ENCODE results near the gene PAAF1.

PAAF1 gene

DNA sequence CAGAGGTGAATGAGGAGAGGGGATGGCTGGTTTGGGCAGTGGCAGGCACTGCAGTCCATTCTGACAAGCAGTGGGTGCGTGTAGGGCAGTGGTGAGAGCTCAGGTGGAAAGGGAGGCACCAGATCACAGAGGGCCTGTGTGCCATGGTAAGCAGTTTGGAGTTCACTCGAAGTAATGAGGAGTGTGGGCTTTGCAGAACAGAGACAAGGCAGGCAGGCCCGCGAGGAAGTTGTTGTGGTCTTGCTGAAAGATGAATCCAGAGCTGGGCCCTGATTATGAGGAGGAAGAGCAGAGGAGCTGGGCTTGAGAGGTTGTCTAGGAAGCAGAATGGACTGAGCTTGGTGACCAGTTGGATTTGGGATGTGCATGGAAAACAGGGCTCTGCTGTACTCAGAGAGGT lies 72.4 kb downstream of the PAAF1 start:
- DNase-seq: no peak

DNA sequence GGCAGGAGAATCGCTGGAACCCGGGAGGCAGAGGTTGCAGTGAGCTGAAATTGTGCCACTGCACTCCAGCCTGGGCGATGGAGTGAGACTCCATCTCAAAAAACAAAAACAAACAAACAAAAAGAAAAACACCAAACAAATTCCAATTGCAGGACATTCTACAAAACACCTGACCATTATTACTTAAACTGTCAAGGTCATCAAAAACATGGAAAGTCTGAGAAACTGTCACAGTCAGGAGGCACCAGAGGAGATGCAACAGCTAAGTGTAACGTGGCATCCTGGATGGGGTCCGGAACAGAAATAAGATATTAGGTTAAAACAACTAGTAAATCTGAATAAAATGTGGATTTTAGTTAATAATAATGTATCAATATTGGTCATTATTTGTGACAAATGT lies 73.1 kb downstream of the PAAF1 start:
- no peak for DNase-seq

DNA sequence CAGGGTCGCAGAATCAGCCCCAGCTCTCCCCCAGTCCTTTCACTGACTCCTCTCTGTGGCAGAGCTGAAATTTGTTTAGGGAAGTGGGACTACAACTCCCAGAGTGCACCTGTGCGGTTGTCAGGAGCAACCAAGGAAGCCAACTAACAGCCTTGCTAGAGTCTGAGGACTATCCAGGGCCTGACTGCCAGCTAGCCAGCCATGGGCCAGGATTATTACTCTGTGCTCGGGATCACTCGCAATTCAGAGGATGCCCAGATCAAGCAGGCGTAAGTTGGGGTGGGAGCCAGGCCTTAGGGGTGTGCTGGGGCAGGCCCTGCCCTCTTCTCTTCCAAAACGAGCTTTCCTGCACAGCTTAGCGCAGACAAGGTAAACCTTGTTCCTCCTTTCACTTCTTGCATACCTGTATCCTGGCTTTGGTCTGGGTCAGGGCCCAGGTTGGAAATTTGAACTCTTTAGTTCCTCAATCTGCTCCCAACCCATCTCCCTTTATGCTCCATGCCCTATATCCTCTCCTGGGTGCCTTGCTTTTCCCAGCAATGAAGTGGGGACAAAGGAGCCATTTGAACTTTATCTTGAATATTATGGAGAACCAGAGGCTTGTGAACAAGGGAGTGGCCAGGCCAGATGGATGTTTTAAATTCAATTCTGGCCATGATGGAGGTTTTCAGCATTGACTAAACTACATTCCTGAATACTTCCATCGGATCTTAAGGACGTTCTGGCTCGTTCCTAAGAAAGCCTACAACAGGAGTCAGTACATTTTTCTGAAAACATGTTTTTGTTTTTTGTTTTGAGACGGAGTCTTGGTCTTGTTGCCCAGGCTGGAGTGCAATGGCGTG lies 74.3 kb downstream of the PAAF1 start, which contains the start of gene DNAJB13:
DNAJB13 (plus strand) TSS at position 158 of the 842 bp plus-strand sequence; CDS start at position 202, 44 bp downstream.
- DNase-seq: no peak

DNA sequence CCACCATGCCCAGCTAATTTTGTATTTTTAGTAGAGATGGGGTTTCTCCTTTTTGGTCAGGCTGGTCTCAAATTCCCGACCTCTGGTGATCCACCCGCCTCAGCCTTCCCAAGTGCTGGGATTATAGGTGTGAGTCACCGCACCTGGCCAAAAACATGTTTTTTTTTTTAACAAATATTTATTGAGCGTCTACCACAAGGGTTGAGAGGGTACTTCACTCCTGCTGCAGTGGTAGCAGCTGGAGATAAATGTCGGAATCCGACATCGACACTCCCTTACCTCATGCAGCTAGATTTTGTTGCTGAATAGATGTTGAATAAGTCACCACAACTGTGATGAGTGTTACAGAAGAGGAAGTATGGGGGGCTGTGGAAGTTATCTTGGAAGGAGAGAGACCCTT lies 75.0 kb downstream of the PAAF1 start:
- no peak for DNase-seq

DNA sequence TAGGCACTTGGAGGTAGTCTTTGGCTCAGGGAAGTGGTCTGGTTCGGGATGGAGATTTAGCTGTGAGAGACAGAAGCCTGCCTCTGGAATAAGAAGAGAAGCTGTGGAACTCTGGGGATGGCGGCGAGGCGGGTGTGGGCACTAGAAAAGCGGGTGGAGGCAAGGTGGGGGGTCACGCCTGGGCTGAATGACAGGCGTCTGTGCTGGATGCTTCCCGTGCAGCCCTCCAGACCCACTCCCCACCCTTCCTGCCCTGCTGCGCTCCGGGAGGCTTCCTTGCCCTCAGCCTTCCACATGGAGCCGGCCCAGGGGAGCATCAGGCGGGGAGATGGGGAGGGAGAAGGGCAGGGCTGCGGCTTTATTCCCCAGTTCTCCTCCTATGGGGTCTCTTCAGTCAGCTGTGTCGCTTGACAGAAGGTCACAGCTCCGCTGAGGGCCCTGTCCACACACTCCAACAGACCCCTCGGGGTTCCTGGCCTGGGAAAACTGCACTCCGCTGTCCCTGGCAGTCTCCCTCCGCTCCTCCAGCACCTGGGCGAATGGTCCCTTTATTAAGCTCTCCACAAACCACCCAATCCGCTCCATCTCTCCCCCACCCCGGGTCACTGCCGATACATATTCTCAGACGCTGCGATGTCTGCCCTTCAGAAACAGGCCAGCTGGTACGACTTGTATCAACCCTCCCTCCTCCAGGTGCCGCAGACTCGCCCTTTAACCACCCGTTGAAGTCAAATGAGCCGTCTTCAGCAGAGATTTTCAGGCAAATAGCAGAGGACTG lies 80.3 kb downstream of the PAAF1 start:
- no peak for DNase-seq

DNA sequence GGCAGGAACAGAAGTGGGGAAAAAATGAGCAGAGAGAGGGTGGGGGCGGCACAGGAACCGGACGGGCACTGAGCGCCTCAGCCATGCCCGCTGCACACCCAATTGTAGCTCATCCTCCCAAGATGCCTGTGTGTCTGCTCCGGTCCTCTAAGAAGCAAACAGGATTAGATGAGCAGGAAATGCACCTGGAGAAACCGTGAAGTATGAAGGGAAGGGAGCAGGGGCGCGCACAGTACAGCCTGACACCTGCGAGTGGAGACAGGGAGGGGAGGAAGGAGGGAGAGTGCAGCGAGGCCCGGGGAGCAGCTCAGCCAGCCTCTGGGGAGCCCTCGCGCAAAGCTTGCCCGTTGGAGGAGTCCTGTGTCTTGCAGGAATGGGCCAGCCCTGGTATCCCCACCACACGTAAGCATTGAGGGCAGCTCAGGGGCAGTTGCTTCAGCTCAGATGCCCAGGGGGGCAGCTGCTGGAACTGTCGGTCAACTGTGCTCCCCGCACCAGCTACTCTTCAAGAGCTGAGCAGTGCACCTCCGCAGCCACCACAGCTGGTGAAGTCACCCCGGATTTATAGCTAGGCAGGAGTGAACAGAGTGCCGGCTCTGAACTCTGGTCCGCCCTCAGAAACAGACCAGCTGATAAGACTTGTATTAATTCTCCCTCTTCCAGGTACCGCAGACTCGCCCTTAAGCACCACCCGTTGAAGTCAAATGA lies 81.0 kb downstream of the PAAF1 start:
- no peak for DNase-seq

DNA sequence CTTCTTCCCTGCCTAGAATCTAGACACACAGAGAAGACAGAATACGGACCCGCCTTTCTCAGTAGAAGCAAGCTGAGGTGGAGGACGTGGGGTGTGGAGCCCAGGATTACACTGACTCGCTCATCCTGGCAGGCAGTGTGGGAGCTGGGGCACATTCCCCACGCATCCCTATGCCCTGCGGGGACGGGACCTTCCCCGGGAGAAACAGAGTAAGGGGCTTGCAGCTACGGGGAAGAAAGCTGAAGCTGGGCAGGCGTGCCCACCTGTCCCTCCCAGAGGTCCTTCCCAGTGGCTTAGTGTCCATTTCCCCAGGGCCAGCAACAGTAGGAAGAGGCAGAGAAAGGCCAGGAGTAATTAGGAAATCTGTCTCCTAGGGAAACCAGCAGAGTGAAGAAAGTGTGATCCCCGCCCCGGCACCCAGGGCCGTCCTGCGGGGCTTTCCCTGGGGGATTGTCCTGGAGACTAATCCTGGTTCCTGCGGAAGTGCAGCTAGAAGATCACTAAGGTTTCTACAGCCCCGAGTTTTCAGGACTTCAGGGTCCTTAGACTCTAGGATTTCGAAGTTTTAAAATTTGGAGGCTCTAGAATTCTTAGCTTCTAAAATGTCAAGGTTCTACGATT lies 81.8 kb downstream of the PAAF1 start:
- no peak for DNase-seq

DNA sequence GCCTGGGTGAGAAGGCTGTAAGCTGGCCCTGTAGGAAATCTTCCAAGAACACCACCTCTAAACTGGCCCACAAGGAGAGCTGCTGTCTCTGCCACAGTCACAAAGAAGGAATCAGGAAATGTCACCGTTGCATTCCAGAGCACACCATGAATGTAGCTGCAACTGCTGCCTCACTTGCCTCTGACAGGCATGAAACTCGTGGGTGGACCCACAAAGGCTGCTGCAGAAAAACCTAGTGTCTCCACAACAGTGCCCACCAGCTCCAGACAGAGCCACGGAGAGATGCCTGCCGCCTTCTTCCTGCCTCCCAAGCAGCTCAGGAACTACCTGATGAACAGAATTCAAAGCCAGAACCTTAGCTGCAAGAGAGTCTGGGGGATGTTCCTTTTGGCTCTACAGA lies 84.5 kb downstream of the PAAF1 start:
- DNase-seq: no peak

DNA sequence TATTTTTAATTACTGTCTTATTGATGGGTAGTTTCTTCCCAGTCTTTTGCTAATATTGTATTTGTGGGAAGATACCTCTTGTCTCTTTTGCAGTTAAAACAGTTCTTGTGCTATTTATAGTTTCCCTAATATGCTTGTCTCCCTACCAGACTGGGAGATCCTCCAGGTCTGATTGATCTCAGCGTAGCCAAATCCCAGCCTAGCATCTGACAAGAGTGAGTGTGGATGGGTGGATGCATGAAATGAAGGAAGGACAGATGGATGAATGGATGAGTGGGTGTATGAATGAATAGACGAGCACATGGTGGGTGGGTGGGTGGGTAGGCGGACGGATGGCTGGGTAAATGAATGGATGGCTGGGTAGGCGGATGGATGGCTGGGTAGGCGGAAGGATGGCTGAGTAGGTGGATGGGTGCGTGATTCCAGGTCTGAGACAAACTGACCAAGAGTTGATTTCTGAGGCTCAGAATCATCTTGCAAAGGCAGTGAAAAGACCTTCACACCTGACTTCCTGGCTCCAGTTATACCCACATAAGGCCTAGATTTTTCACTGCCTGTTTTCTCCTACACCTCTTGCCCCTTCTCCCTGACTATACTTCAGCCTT lies 85.4 kb downstream of the PAAF1 start:
- DNase-seq: no peak

DNA sequence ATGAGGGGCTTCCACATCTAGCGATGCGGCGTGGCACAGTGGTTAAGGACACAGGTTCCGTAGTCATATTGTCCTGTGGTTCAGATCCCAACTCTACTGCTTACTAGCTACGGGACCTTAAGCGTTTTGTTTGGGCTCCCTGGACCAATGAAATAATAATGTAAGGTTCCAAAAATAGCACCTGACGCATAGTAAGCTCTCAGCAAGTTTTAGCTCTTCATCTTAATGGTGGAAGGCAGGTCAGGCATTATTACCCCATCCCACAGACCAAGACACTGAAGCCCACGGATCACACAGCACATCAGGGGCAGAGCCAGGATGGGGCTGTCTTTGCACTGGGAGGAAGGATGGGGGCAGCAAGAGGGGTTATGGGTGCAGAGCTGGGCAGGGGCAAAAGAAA lies 87.1 kb downstream of the PAAF1 start:
- DNase-seq: no peak

DNA sequence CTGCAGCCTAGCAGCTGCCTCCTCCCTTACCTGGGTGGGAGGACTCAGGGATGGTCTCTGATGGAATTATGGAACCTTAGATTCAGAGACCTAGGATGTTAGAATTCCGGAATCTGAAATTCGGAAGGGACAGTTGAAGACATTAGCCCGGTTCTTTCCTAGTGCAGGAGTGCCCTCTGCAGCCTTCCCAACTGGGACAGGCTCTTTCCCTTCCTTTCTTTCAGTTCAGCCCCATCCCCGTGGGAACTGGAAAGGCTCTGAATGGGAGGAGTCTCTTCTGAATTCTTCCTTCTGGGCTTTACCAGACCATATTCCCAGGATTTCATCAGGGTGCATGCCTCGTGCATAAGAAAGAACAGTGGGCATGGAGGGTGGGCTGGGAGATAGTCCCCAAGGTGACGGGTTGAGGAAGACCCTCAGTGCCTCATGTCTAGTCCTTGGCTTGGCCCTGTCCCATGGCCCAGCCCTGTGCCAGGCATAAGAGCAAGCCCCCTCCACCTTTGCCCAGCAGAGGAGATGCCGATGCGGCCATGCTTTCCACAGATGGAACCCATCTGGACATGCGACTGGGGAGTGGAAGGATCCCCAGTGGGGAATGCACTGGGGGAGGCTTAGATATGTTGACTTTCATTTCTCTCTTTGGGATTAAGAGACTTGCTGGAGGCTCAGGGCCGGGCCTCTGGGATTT lies 88.4 kb downstream of the PAAF1 start:
- DNase-seq: no peak

DNA sequence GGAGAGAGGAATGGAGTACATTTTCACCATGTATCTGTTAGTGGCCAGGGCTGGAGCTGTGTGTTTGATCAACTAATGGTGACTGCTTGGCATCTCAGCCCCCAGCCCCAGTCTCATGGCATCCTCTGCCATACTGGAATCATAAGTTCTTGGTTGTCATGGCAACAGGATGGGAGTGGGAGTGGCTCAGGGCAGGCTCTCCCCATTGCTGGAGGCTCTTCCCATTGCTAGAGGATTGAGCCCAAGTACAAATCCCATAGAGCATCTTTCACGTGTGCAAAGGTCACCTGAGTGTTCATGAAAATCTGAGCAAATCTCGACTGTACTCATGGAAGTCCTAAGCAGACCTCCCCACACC lies 88.9 kb downstream of the PAAF1 start:
- no peak for DNase-seq

DNA sequence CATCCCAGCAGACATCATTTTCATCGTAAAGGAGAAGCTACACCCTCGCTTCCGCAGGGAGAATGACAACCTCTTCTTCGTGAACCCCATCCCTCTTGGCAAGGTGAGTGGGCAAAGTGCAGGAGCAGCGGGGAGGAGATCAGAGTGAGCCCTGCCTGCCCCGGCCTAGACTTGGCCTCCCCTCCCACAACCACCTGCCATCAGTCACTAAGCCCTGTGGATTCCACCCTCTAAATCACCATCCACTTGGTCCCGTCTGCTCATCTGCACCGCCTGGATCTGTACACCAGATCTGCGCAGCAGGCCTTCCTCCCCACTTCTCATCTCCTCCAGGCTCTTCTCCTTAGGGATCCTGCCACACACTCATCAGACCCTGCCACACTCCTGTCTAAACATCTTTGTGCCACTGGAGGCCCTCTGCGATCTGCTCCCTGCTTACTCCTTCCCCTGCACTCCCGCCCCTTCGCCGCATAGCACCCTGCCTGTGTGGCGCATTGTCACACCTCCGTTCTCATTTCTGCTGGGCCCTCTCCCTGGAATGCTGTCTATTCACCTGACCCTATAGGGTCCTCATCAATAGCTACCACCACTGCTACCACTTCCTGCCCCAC lies 91.7 kb downstream of the PAAF1 start:
- no peak for DNase-seq

DNA sequence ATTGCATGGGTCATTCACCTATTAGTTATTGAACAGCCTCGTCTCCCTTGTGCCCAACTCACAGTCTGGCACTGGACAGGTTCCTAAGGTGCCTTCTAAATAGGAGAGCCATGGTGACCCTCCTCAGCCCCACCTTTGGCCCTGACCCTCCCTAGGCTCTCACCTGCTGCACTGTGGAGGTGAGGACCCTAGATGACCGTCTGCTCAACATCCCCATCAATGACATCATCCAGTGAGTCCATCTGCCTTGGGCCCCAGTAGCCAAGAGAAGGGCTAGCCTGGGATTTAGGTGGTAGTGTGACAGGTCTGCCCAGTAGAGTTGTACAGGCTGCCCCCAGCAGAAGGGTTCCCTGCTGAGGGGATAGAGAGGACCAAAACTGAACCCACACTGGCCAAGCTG lies 92.3 kb downstream of the PAAF1 start:
- DNase-seq: no peak

DNA sequence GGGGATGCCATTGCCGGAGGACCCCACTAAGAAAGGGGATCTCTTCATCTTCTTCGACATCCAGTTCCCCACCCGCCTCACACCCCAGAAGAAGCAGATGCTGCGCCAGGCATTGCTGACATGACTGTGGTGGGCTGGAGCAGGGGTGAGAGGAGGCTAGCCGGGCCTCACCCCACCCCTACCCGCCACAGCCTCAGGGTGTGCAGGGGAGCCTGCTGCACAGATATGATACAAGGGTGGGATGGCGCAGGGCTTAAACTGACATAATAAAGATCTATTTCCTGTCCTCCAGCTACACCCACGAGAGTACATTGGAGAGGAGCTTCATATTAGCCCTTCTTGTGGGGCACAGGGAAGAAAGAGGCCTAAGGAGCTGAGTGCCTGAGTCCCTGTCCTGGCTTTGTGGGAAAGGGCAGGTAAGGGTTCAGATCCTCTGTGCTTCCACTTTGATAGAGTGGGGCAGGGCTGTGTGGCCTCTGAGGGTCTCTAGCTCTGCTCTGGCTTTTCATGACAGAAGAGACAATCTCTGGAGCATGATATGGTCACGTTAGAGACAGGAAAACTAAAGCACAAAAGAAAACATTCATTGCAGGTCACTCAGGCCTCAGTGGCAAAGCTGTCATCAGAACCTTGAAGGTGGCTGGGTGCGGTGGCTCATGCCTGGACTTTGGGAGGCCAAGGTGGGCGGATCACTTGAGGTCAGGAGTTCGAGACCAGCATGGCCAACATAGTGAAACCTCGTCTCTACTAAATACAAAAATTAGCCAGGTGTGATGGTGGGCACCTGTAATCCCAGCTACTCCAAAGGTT lies 93.4 kb downstream of the PAAF1 start:
- DNase-seq: no peak

DNA sequence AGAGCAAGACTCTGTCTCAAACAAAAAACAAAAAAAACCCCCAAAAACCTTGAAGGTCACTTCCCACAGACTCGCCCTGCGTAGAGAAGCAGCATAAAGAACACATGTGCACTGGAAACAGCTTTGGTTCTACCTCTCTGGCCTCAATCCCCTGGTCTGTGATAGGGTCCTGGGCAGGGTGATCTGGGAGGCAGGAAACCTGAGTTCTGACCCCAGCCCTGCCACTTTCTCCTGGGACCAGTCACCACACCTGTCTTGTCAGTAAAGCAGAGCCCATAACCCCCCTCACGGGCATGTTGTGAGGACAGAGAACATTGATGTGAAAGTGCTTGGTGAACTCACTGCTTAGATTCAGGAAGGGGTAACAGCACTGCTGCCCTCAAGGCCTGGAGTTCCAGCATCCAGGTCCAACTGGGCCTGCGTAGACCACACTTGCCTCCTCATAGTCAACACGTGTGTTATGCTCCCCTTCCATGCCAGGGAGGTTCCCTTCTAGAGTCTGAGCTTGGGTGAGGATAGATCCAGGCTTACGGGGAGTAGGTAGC lies 94.4 kb downstream of the PAAF1 start:
- no peak for DNase-seq

DNA sequence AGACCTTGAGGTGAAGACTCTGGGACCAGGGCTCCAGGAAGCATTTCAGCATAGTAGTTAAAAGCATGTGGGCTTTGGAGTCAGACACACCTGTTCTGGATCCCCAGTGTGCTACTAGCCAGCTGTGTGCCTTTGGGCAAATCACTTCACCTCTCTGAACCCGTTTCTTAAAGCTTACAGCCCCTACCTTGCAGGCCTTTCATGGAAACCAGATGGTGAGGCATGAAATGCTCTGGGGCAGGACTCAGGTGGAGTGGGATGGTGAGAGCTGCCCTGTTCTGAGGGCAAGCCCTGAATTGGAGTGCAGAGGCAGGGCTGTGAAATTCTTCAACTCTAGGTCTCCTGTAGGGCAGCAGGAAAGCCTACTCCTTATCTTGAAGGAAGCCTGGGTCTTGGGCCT lies 95.4 kb downstream of the PAAF1 start:
- DNase-seq: no peak

DNA sequence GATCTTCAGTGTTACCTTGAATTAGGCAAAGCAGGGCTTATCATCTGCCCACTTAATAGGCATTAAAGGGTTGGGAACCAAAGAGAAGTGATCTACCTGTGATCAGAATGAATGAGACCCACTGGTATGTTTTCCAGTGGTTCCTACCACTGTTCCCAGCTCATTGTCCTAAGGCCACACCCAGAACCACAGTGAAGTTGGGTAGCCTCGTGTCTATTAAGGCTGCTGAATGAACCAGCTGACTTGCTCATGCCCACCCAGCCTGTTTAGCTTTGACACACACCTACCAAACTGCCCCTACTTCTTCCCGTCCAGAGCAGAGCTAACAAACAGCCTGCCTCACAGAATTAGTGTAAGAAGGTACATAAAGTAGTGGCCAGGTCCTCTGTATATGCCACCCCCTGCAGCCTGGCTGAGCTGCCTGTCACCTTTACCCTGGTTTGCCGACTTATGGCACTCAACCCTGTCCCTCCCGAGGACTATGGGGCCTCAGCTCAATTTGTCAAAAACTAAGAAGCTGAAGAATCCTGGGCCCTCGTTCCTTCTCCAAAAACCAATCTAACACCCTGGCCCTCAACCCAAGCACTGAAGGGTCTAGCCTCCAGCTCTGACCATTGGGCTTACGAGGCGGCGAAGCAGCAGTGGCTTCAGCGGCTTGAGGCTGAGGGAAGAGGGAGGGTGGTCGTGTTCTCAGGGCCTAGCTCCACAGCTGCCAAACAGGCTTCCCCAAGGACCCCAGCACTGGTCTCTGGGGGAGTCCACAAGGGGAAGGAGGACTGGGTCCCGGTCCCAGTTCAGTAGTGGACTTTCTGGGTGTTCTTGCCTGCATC lies 96.0 kb downstream of the PAAF1 start:
- DNase-seq: no peak
